K562 (cell line): ENCODE measurements around the gene EHD2. TPM values are rescaled to one million over a fixed set of nuclear protein-coding genes. Genes with fewer than 3 reads are reported as not detected.

Source experiments
- ATF1 ChIP-seq, 2 experiments: fragments of 450-650 bp in 1 of 2; IDR thresholded peaks; 2 replicates each; pipeline ENCODE4 v1.6.1; 2016; ENCODE audit warnings: missing compliant biosample characterization in 1 of 2, missing genetic modification characterization in 1 of 2
- CBX2 ChIP-seq: fragments of 200-600 bp; sonication (generic); IDR thresholded peaks from one replicate; pipeline ENCODE4 v1.6.1; 2012; ENCODE audit warnings: mild to moderate bottlenecking, low read length, inconsistent platforms; ENCODE audit not compliant: insufficient read depth, poor library complexity, severe bottlenecking
- CEBPG ChIP-seq, 3 experiments: fragments of 200-800 bp in 1 of 3; sonication (Bioruptor generic) in 1 of 3; sonication (generic) in 1 of 3; formaldehyde crosslinking in 1 of 3; IDR thresholded peaks in 2 of 3; conservative IDR thresholded peaks in 1 of 3; 2 replicates each; pipeline versions ENCODE4 v1.6.1 to v1.8.0; 2016 to 2022; ENCODE audit warnings: missing compliant biosample characterization in 2 of 3, missing genetic modification characterization in 2 of 3, mild to moderate bottlenecking in 1 of 3, missing genetic modification reagents in 1 of 3
- CHD4 ChIP-seq: fragments of 200-600 bp; sonication (generic); IDR thresholded peaks from 3 replicates; pipeline ENCODE4 v1.6.1; 2012; ENCODE audit warnings: low read depth, mild to moderate bottlenecking, mixed read lengths, low read length, inconsistent platforms; ENCODE audit not compliant: insufficient read depth, insufficient replicate concordance, poor library complexity, severe bottlenecking
- HSF4 ChIP-seq: fragments of 250-450 bp; sonication (Bioruptor Pico); IDR thresholded peaks from 2 replicates; pipeline ENCODE4 v2.1.2; 2022; ENCODE audit warnings: mild to moderate bottlenecking, moderate library complexity, borderline replicate concordance
- MCM7 ChIP-seq, 2 experiments: fragments of 450-650 bp; IDR thresholded peaks; 2 replicates each; pipeline ENCODE4 v1.6.1; 2016 to 2018
- MEF2D ChIP-seq: conservative IDR thresholded peaks from 2 replicates; pipeline ENCODE4 v1.6.1; 2016; ENCODE audit warnings: low read depth, missing genetic modification characterization, missing compliant biosample characterization
- NCOA1 ChIP-seq: fragments of 450-650 bp; IDR thresholded peaks from 2 replicates; pipeline ENCODE4 v1.6.1; 2016; ENCODE audit warnings: low read depth
- NONO ChIP-seq, 2 experiments: fragments of 200-400 bp in 1 of 2; fragments of 450-650 bp in 1 of 2; formaldehyde crosslinking in 1 of 2; IDR thresholded peaks; 2 replicates each; pipeline ENCODE4 v1.6.1; 2017; ENCODE audit warnings: low read depth in 2 of 2, mild to moderate bottlenecking in 2 of 2, moderate library complexity in 2 of 2, low read length in 1 of 2
- NR3C1 ChIP-seq: sonication (generic); formaldehyde crosslinking; IDR thresholded peaks from 2 replicates; pipeline ENCODE4 v1.8.1; 2022; ENCODE audit warnings: missing genetic modification reagents
- PHB2 ChIP-seq: fragments of 450-650 bp; IDR thresholded peaks from 2 replicates; pipeline ENCODE4 v1.6.1; 2017; ENCODE audit warnings: low read depth
- SAFB ChIP-seq: fragments of 200-400 bp; formaldehyde crosslinking; IDR thresholded peaks from 2 replicates; pipeline ENCODE4 v1.6.1; 2017; ENCODE audit warnings: low read depth, low read length, borderline replicate concordance
- SLC30A9 ChIP-seq: fragments of 250-450 bp; sonication (Bioruptor Pico); IDR thresholded peaks from 2 replicates; pipeline ENCODE4 v1.8.0; 2022; ENCODE audit warnings: mild to moderate bottlenecking, moderate library complexity
- SMARCB1 ChIP-seq: IDR thresholded peaks from 2 replicates; pipeline ENCODE4 v1.6.1; 2011; ENCODE audit warnings: improper control_type of control experiment, low read depth; ENCODE audit not compliant: insufficient read length
- ZNF175 ChIP-seq: fragments of 200-800 bp; sonication (Bioruptor generic); IDR thresholded peaks from 2 replicates; pipeline ENCODE4 v1.6.1; 2016; ENCODE audit warnings: low read depth, mild to moderate bottlenecking, missing genetic modification characterization, missing compliant biosample characterization
- polyA plus RNA-seq, 8 experiments: library from polyadenylated mRNA; depleted of rRNA in 4 of 8; stranded (reverse) in 5 of 8; unstranded in 3 of 8; fragments of >200 nt; fragmentation: Nextera tagmentation in 2 of 8; fragmentation: Illumina TruSeq in 1 of 8; extraction: Ambion mirVana in 2 of 8; extraction: Trizol in 1 of 8; gene quantifications; 2 replicates each; pipeline versions ENCODE4 v1.2.1 to v1.2.3, GENCODE V29; 2011 to 2014; ENCODE audit warnings: inconsistent platforms in 1 of 8, missing spikeins in 1 of 8
- total RNA-seq, 7 experiments: library from RNA; depleted of rRNA in 6 of 7; stranded (reverse); fragments of >200 nt in 6 of 7; fragmentation: Illumina TruSeq in 2 of 7; extraction: Trizol in 2 of 7; gene quantifications; 2 replicates each; pipeline versions ENCODE4 v1.2.1 to v1.2.3, GENCODE V29; 2011 to 2021; ENCODE audit warnings: low replicate concordance in 1 of 7
- TF ChIP-seq, protein P1 (sequence below), 2 experiments: fragments of 450-650 bp; IDR thresholded peaks; 2 replicates each; pipeline ENCODE4 v1.6.1; 2016
- TF ChIP-seq, protein P2 (sequence below): sonication (generic); formaldehyde crosslinking; IDR thresholded peaks from 2 replicates; pipeline ENCODE4 v1.9.0; 2022; ENCODE audit warnings: mild to moderate bottlenecking, missing genetic modification reagents
- TF ChIP-seq, protein P3 (sequence below): fragments of 450-650 bp; IDR thresholded peaks from 2 replicates; pipeline ENCODE4 v1.6.1; 2016; ENCODE audit warnings: missing biosample characterization, missing genetic modification characterization
- TF ChIP-seq, protein P4 (sequence below): fragments of 250-450 bp; sonication (Bioruptor Pico); IDR thresholded peaks from 2 replicates; pipeline ENCODE4 v1.9.0; 2021; ENCODE audit warnings: mild to moderate bottlenecking, inconsistent platforms
- TF ChIP-seq, protein P5 (sequence below): fragments of 450-650 bp; conservative IDR thresholded peaks from 2 replicates; pipeline ENCODE4 v1.6.1; 2016; ENCODE audit warnings: missing genetic modification characterization, low read depth, mild to moderate bottlenecking, missing compliant biosample characterization, moderate library complexity

The EHD2 gene
- total and polyA plus RNA-seq, 9 of the 15 experiments (the other 6 are each of a cell fraction or from before 2014, with no cell fraction given): 1.7 to 32.2 (median 3.0) TPM

DNA sequence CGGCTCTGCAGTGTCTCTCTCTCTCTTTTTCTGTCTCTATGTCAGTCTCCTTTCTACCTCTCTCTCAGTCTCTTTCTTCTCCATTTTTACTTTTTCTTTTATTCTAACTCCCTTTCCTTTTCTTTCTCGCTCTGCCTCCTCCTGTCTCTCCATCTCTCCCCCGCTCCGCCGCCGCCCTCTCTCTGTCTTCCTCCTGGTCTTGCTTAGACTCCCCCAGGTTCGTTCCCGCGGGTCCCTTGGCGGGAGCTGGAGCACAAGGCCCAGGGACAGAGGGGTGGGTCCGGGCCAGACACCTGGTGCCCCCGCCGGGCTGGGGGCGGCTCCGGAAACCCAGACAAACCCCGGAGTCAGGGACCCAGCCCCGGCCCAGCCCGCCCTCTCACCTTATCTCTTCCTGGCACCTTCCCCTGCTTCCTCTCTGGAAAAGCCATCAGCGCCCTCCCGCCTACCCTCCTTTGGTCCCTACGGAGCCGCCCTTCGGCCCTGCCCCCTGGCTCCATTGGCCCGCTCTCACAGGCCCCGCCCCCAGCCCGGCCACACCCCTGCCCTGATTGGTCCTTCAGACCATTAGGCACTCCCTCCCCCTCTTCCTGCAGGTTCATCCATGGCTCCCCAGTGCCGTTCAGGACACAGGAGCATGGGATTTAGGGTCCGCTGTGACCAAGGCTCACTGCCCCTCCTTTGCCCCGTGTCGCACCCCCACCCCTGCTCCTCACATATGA, 16.7 kb downstream of the EHD2 start (continued):
- TF ChIP-seq, protein P1, sequence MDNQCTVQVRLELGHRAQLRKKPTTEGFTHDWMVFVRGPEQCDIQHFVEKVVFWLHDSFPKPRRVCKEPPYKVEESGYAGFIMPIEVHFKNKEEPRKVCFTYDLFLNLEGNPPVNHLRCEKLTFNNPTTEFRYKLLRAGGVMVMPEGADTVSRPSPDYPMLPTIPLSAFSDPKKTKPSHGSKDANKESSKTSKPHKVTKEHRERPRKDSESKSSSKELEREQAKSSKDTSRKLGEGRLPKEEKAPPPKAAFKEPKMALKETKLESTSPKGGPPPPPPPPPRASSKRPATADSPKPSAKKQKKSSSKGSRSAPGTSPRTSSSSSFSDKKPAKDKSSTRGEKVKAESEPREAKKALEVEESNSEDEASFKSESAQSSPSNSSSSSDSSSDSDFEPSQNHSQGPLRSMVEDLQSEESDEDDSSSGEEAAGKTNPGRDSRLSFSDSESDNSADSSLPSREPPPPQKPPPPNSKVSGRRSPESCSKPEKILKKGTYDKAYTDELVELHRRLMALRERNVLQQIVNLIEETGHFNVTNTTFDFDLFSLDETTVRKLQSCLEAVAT (IDR thresholded peaks at IDR 0.05): no peak; a peak in 1 of 4 replicates
- no peak for TF ChIP-seq PHB2
- TF ChIP-seq NR3C1 (CRISPR knock-in tag): no peak
- no peak for TF ChIP-seq NCOA1
- TF ChIP-seq CBX2: no peak
- TF ChIP-seq, protein P2, sequence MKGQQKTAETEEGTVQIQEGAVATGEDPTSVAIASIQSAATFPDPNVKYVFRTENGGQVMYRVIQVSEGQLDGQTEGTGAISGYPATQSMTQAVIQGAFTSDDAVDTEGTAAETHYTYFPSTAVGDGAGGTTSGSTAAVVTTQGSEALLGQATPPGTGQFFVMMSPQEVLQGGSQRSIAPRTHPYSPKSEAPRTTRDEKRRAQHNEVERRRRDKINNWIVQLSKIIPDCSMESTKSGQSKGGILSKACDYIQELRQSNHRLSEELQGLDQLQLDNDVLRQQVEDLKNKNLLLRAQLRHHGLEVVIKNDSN: no peak
- TF ChIP-seq CEBPG (CRISPR knock-in tag; IDR thresholded peaks at IDR 0.05): no peak
- no peak for TF ChIP-seq CEBPG (tag; conservative IDR thresholded peaks at IDR 0.05 in 1 of 2, IDR thresholded peaks at IDR 0.05 in 1 of 2)
- TF ChIP-seq ATF1 (CRISPR knock-in tag; IDR thresholded peaks at IDR 0.05): no peak
- no peak; the same call in 1 of the 2 replicates for TF ChIP-seq ATF1 (tag; IDR thresholded peaks at IDR 0.05)
- no peak for TF ChIP-seq HSF4 (CRISPR knock-in tag)
- no peak for TF ChIP-seq ZNF175
- no peak for TF ChIP-seq SMARCB1
- TF ChIP-seq SLC30A9 (CRISPR knock-in tag): no peak
- TF ChIP-seq MCM7 (IDR thresholded peaks at IDR 0.05): no peak
- no peak for TF ChIP-seq SAFB
- TF ChIP-seq, protein P3, sequence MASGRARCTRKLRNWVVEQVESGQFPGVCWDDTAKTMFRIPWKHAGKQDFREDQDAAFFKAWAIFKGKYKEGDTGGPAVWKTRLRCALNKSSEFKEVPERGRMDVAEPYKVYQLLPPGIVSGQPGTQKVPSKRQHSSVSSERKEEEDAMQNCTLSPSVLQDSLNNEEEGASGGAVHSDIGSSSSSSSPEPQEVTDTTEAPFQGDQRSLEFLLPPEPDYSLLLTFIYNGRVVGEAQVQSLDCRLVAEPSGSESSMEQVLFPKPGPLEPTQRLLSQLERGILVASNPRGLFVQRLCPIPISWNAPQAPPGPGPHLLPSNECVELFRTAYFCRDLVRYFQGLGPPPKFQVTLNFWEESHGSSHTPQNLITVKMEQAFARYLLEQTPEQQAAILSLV: no peak
- TF ChIP-seq CHD4: no peak
- no peak for TF ChIP-seq NONO (IDR thresholded peaks at IDR 0.05; ENCODE audit: low read depth in 2 of 2, low read length in 1 of 2)
- TF ChIP-seq, protein P4, sequence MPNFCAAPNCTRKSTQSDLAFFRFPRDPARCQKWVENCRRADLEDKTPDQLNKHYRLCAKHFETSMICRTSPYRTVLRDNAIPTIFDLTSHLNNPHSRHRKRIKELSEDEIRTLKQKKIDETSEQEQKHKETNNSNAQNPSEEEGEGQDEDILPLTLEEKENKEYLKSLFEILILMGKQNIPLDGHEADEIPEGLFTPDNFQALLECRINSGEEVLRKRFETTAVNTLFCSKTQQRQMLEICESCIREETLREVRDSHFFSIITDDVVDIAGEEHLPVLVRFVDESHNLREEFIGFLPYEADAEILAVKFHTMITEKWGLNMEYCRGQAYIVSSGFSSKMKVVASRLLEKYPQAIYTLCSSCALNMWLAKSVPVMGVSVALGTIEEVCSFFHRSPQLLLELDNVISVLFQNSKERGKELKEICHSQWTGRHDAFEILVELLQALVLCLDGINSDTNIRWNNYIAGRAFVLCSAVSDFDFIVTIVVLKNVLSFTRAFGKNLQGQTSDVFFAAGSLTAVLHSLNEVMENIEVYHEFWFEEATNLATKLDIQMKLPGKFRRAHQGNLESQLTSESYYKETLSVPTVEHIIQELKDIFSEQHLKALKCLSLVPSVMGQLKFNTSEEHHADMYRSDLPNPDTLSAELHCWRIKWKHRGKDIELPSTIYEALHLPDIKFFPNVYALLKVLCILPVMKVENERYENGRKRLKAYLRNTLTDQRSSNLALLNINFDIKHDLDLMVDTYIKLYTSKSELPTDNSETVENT (CRISPR knock-in tag): no peak
- TF ChIP-seq, protein P5, sequence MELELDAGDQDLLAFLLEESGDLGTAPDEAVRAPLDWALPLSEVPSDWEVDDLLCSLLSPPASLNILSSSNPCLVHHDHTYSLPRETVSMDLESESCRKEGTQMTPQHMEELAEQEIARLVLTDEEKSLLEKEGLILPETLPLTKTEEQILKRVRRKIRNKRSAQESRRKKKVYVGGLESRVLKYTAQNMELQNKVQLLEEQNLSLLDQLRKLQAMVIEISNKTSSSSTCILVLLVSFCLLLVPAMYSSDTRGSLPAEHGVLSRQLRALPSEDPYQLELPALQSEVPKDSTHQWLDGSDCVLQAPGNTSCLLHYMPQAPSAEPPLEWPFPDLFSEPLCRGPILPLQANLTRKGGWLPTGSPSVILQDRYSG (tag): no peak
- no peak for TF ChIP-seq MEF2D (tag)
